GM18868 (cell line): ENCODE data around the gene VMO1.

Source experiments
- ATAC-seq: cut with Tn5 transposase; IDR thresholded peaks from one replicate; pipeline ENCODE4 v1.9.1; 2021; ENCODE audit warnings: mild to moderate bottlenecking, moderate library complexity; ENCODE audit not compliant: unreplicated experiment

VMO1 gene

GRCh38 chr17:4786106-4786511, at the start of gene VMO1:
Gene VMO1 (minus strand): TSS chr17:4786364. CDS start chr17:4786352, 12 bp downstream.
- no peak for ATAC-seq

- no peak for ATAC-seq
Measured at GRCh38 chr17:4834681-4835020, 48.5 kb upstream of the VMO1 start.

- no peak for ATAC-seq
Measured at GRCh38 chr17:4833941-4834680, 47.9 kb upstream of the VMO1 start.

GRCh38 chr17:4833178-4833940, 47.2 kb upstream of the VMO1 start, which contains the start of gene MINK1:
Gene MINK1 (plus strand): TSS chr17:4833340. CDS start chr17:4833584, 244 bp downstream.
- peak; percentile 86 for ATAC-seq

- peak; percentile 4 for ATAC-seq
Measured at GRCh38 chr17:4832829-4833177, 46.6 kb upstream of the VMO1 start.

GRCh38 chr17:4827399-4827798, 41.2 kb upstream of the VMO1 start:
- ATAC-seq = no peak

GRCh38 chr17:4823373-4824089, 37.4 kb upstream of the VMO1 start:
- ATAC-seq = no peak

GRCh38 chr17:4822835-4823234, 36.7 kb upstream of the VMO1 start:
- ATAC-seq = no peak

- no peak for ATAC-seq
Measured at GRCh38 chr17:4818276-4818675, 32.1 kb upstream of the VMO1 start.

GRCh38 chr17:4816826-4817225, 30.7 kb upstream of the VMO1 start:
- no peak for ATAC-seq

GRCh38 chr17:4815043-4815675, 29.0 kb upstream of the VMO1 start:
- ATAC-seq = no peak

- ATAC-seq = no peak
Measured at GRCh38 chr17:4812690-4813089, 26.5 kb upstream of the VMO1 start.

GRCh38 chr17:4811471-4811870, 25.3 kb upstream of the VMO1 start:
- no peak for ATAC-seq

- ATAC-seq = no peak
Measured at GRCh38 chr17:4810696-4811290, 24.6 kb upstream of the VMO1 start.

GRCh38 chr17:4808378-4808767, 22.2 kb upstream of the VMO1 start:
- ATAC-seq = no peak

GRCh38 chr17:4807605-4808377, 21.6 kb upstream of the VMO1 start:
- ATAC-seq = no peak

- ATAC-seq = peak; percentile 91
Measured at GRCh38 chr17:4806777-4807604, 20.8 kb upstream of the VMO1 start, which contains the start of gene PLD2. Gene PLD2 (plus strand): TSS chr17:4807152. CDS start chr17:4807773, 621 bp downstream.

GRCh38 chr17:4806456-4806776, 20.3 kb upstream of the VMO1 start:
- no peak for ATAC-seq

- ATAC-seq = no peak
Measured at GRCh38 chr17:4802228-4802627, 16.1 kb upstream of the VMO1 start, which contains the start of gene C17orf114. Gene C17orf114 (minus strand): TSS chr17:4802328.
